HG03060 (cell line): Measurements from ENCODE around the gene SPTBN4.
"Not testable (repeated sequence)": the region's sequence is repeated elsewhere in the genome, so short reads cannot be mapped to it uniquely, and the experiment has no call there.

Experiments used
- ATAC-seq: cut with Tn5 transposase; IDR thresholded peaks from one replicate; pipeline ENCODE4 v1.9.1; 2021; ENCODE audit warnings: low read depth, moderate number of reproducible peaks; ENCODE audit not compliant: unreplicated experiment

SPTBN4 gene

DNA sequence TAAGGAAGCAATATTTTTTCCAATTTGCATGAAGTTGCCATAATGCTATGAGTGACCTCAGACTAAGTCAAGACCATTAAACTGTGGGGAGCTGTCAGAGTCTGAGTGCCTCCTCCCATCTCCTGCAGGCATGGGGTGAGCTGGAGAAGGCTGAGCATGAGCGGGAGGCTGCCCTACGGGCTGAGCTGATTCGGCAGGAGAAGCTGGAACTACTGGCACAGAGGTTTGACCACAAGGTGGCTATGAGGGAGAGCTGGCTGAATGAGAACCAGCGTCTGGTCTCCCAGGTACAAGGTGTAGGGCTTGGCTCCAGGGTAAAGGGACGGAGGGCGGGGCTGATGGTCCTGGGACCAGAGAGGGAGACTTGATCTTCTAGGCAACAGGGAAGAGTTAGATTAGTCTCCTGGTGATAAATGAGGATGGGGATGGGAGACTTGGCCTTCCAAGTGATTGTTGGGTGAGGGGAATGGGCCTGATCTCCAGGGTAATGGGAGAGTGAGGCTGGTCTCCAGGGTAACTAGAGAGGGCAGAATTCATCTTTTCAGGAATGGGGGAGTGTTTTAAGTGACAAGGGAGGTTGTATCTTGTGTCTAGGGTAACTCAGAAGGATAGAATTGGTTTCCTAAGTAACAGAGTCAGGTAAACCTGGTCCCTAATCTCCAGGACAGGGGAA, 36.0 kb downstream of the SPTBN4 start:
- no peak for ATAC-seq

DNA sequence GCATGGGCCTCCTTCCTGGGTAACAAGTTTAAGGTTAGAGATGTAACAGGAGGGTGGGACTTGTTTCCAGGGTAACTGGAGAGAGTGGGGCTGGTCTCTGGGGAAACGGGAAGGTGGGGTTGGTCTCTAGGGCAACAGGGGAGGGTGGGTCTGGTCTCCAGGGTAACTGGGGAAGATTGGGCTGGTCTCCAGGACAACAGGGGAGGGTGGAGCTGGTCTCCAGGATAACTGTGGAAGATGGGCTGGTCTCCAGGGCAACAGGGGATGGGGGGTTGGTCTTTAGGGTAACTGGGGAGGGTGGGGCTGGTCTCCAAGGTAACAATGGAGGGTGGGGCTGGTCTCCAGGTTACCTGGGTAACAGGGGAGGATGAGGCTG, 36.5 kb downstream of the SPTBN4 start:
- ATAC-seq = no peak

DNA sequence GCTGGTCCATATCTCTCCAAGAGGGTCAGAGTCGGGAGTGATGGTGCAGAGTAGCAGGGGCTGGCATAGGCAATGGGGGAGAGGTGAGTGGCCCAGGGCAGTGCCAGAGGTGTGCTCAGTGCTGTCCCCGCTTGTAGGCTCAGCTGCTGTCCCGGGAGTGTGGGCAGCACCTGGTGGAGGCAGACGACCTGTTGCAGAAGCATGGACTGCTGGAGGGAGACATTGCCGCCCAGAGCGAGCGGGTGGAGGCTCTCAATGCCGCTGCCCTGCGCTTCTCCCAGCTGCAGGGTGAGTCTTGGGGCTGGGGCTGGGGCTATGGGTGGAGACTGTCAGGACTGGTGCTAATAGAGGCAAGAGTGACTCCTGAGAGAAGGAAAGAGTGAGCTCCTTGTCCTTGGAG, 39.3 kb downstream of the SPTBN4 start:
- ATAC-seq = no peak

DNA sequence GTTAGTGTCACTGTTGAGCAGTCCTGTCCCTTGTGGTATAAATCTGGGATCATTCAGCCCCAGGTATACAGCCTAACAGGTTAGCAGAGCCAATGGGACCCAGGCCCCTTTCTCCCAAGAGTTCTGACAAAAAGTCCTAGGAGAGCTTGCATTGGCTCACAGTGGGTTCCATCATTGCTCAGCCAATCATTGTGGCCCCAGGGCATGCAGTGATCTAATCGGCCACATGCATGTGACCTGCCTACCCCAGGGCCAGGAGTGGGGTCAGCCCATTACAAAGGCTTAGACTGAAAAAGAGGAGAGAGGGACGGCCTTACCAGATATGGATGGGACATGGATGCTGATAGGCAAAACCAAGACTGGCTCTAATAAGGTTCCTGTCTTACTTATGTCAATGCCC, 41.1 kb downstream of the SPTBN4 start:
- ATAC-seq = no peak

DNA sequence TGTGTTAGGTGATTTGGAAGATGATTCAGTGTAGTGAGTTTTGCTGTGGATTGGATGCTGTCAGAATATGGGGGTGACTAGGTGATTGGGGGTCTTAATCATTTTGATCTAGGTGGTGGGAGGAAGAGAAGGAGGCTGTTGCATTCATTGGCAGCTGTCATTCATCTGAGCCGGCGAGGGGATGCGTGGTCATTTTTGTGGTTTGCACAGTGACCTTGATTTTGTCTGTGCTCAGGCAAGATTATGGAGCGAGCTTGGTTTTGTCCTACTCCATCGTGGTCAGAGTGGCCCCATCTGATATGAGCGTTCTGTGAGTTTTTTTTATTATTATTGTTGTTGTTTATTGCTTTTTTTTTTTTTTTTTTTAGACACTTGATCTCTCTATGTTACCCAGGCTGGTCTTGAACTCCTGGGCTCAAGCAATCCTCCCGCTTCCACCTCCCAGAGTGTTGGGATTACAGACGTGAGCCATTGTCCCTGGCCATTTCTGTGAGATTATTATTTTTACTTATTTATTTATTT, 42.0 kb downstream of the SPTBN4 start:
- ATAC-seq = no peak

DNA sequence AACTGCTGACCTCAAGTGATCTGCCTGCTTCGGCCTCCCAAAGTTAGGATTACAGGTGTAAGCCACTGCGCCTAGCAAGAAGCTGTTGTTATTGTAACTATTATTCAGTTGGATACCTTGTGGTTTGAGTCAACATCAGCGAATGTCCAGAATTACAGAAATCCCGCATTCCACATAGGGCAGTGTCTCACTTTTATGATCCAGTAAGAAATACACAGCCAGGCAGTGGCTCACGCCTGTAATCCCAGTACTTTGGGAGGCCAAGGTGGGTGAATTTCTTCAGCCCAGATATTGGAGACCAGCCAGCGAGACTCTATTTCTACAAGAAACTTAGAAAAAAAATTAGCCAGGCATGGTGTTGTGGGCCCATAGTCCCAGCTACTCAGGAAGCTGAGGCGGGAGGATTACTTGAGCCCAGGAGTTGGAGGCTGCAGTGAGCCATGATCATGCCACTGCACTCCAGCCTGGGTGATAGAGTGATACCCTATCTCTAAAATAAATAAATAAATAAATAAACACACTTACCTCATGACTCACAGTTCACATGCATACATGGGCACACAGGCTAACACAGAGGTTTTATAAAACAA, 43.8 kb downstream of the SPTBN4 start:
- ATAC-seq = no peak

DNA sequence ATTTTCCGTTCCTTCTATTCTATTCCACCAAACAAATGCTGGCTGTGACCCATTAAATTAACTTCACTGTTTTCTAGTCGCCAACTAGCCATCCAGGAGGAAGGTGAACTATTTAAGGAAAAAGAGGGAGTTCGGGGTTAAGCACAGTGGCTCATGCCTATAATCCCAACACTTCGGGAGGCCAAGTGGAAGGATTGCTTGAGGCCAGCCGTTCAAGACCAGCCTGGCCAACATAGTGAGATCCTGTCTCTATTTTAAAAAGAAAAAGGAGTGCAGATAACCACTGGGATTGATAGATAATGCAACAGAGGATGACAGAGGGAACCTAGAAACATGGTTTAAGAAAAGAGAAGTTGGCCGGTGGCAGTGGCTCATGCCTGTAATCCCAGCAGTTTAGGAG, 44.7 kb downstream of the SPTBN4 start:
- no peak for ATAC-seq

DNA sequence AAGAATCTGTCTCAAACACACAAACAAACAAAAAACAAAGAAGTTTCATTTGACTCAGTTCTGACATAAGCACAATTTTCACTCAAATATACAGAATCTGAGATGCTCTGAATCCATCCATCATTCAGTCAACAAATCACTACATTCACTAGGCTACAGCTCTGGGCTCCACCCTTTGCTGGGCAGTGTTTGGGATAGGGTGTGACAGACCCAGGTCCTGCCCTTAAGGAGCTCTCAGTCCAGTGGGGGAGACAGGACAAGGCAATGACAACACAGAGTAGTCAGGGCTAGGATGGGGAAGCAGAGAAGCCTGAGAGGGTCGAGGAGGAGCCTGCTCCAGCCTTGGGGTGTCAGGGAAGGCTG, 45.3 kb downstream of the SPTBN4 start:
- no peak for ATAC-seq

DNA sequence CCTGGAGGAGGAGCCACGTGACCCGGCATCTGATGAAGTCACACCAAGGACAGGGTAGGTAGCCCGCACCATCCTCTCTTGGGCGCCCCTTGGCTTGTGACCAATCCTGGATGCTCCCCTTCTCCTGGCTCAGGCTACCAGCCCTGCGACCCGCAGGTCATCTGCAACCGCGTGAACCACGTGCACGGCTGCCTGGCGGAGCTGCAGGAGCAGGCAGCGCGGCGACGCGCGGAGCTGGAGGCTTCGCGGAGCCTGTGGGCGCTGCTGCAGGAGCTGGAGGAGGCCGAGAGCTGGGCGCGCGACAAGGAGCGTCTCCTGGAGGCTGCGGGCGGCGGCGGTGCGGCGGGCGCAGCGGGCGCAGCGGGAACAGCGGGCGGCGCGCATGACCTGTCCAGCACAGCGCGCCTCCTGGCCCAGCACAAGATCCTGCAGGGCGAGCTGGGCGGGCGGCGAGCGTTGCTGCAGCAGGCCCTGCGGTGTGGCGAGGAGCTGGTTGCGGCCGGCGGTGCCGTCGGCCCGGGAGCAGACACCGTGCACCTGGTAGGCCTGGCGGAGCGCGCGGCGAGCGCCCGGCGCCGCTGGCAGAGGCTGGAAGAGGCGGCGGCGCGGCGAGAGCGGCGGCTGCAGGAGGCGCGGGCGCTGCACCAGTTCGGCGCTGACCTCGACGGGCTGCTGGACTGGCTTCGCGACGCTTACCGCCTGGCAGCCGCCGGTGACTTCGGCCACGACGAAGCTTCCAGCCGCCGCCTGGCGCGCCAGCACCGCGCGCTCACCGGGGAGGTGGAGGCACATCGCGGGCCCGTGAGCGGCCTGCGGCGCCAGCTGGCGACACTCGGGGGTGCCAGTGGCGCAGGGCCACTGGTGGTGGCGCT, 45.9 kb downstream of the SPTBN4 start:
- no peak for ATAC-seq

DNA sequence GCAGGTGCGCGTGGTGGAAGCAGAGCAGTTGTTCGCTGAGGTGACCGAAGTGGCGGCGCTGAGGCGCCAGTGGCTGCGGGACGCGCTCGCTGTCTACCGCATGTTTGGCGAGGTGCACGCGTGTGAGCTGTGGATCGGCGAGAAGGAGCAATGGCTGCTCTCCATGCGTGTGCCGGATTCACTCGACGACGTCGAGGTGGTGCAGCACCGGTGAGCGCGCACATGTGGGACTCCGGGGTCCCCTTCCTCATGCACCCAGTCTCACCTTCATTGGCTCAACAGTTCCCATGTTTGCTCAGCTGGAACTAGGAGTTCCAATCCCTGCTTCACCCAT, 46.5 kb downstream of the SPTBN4 start:
- ATAC-seq = no peak

DNA sequence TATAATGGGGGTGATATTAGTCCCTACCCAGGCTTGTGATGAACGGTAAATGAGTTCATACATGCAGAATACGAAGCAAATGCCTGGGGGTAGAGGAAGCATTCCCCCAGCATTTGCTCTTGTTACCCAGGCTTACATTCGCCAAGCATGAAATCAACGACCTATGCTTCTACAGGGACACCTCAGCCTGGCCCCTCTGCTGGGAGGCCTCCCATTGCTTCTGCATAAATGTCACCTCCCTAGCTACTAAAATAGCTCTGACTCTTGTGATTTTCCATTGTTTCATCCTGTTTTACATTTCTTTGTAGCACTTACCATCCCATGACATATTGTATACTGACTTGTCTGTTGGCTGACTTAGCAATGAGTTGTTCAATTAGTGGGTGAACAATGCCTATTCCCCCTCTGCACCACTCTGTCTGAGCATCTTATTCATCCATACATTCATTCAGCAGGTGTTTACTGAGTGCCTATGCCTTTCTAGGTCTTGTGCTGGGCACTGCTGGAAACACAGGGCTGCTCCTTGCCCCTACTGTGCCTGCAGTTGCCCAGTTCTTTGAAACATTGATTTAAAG, 47.0 kb downstream of the SPTBN4 start:
- ATAC-seq = no peak

DNA sequence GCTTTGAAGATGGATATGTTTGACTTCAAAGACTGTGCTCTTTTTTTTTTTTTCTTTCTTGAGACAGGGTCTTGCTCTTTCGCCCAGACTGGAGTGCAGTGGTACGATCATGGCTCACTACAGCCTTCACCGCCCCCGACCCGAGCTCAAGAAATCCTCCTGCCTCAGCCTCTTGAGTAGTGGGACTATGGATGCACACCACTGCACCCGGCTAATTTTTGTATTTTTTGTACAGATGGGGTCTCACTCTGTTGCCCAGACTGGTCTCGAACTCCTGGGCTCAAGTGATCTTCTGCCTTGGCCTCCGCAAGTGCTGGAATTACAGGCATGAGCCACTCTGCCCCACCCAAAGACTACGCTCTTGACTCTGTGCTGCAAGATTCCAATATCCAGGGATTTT, 50.4 kb downstream of the SPTBN4 start:
- no peak for ATAC-seq

DNA sequence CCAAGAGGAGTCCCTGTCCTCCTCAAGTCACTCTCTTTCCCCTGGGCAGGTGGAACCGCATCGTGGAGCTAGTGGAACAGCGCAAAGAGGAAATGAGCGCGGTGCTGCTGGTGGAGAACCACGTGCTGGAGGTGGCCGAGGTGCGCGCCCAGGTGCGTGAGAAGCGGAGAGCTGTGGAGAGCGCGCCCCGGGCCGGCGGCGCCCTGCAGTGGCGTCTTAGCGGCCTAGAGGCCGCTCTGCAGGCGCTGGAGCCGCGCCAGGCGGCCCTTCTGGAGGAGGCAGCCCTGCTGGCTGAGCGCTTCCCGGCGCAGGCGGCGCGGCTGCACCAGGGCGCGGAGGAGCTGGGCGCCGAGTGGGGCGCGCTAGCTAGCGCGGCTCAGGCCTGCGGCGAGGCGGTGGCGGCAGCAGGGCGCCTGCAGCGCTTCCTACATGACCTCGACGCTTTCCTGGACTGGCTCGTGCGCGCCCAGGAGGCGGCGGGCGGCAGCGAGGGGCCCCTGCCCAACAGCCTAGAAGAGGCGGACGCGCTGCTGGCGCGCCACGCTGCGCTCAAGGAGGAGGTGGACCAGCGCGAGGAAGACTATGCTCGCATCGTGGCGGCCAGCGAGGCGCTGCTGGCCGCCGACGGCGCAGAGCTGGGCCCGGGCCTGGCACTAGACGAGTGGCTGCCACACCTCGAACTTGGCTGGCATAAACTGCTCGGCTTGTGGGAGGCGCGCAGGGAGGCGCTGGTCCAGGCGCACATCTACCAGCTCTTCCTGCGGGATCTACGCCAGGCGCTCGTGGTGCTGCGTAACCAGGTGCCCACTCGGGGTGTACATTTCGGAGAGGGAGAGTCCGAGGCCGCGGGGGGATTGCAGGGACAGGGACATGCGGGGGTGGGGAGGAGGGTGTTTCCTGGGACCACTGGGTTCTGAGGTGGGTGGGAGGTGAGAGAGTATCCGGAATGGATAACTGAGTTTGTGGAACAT, 52.8 kb downstream of the SPTBN4 start:
- no peak for ATAC-seq

DNA sequence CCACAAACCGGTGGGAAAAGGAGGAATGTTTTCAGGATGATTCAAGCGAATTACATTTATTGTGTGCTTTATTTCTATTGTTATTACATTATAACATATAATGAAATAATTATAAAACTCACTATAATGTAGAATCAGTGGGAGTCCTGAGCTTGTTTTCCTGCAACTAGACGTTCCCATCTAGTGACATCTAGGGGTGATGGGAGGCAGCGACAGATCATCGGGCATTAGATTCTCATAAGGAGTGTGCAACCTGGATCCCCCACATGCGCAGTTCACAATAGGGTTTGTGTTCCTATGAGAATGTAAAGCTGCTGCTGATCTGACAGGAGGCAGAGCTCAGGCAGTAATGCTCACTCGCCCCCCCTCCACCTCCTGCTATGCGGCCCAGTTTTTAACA, 54.5 kb downstream of the SPTBN4 start:
- no peak for ATAC-seq

DNA sequence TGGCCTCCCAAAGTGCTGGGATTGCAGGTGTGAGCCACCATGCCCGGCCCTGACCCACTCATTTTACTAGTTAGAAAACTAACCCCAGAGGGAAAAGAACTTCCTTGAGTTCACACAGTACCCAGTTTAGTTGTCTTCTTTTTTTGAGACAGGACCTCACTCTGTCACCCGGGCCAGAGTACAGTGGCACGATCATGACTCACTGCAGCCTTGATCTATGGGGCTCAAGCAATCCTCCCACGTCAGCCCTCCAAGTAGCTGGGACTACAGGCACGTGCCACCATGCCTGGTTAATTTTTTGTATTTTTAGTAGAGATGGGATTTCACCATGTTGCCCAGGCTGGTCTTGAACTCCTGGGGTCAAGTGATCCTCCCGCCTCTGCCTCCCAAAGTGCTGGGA, 55.1 kb downstream of the SPTBN4 start:
- ATAC-seq = not testable (repeated sequence)

DNA sequence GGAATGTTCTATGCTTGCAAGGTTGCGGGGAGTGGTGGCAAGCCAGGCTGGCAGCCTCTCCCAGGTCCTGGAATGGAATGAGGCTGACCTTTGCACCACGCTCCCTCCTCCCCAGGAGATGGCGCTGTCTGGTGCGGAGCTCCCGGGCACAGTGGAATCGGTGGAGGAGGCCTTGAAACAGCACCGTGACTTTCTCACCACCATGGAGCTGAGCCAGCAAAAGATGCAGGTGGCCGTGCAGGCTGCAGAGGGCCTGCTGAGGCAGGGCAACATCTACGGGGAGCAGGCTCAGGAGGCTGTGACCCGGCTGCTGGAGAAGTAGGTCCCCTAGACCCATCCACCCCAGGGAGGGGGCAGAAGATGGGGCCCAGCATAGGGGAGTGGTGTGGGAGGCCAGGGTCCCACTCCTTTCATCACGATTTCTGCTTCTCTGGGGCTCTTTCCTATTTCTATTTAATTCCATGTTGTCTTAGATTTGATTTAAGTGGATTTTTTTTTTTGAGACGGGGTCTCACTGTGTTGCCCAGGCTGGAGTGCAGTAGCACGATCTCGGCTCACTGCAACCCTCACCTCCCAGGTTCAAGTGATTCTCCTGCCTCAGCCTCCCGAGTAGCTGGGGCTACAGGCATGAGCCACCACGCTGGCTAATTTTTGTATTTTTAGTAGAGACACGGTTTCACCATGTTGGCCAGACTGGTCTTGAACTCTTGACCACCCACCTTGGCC, 56.7 kb downstream of the SPTBN4 start:
- no peak for ATAC-seq

DNA sequence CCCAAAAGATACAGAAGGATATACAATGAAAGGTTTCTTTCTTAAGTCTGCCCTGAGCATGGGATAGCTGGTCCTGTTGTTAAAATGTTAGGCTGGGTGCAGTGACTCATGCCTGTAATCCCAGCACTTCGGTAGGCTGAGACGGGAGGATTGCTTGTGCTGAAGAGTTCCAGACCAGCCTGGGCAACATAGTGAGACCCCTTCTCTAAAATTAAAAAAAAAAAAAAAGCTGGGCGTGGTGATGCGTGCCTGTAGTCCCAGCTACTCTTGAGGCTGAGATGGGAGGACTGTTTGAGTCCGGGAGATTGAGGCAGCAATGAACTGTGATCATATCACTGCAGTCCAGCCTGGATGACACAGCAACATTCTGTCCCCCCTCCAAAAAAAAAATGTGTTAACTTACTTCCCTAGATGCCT, 57.3 kb downstream of the SPTBN4 start:
- no peak for ATAC-seq

DNA sequence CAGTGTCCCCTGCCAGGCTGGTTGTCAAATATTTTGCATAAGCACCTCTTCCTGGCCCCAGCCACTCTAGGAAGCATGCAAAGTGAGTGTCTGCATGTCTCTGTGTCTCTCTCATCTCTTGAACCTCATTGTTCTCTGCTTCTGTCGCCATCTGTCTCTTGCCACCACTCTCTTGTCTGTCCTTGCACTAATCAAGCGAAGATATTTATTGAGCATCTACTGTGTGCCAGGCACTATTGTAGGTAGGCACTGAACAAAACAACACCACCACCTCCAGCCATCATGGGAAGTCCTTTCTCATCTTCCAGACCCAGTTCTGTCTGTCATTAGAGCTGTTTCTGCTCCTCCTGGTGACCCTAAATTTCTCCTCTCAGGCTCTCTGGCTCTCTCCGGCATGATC, 57.9 kb downstream of the SPTBN4 start:
- no peak for ATAC-seq

DNA sequence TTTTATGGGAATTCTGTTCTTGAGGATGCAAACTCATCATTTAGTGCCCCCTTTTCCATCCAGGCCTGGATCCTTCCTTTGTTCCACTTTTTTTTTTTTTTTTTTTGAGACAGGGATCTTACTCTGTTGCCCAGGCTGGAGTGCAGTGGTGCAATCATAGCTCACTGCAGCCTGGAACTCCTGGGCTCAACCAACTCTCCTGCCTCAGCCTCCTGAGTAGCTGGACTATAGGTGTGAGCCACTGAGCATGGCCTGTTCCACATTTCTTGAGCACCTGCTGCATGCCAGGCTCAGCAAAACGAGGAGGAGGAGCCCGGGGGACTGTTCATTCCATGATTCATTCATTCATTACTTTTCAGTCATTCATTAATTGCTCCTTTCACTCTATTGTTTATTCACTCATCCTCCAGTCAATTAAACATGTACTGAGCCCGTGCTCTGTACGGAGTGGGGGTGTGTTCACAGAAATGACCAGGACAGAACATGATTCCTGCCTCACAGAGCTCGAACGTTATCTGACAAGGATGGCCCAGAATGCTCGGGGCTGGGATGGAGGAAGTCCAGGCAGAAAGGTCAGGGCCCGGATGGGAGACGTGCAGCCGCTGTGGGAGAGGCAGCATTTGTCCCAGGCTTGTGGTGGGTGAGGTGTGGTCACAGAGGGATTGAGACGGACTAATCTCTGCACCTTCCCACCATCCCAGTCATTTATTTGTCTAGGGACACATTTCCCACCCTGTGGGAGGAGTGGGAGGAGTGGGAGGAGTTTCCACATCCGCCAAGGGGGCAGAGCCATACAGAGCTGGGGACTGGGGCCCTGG, 58.6 kb downstream of the SPTBN4 start:
- no peak for ATAC-seq
